Panc1 (cell line): ENCODE results near the gene SH3TC1. TPM values are rescaled to one million over a fixed set of nuclear protein-coding genes. Genes with fewer than 3 reads are reported as not detected.

Source experiments
- ATAC-seq: fragments of 200-7000 bp; cut with Tn5 transposase; 2 replicates; pipeline ENCODE4 v1.9.1; 2020; ENCODE audit warnings: mild to moderate bottlenecking, moderate library complexity
- BruUV-seq: library from RNA; stranded (reverse); fragments of 400-500 nt; replicated peaks from 2 replicates; lab custom pipeline; 2021; lab: Mats Ljungman, UMichigan
- CTCF ChIA-PET: fragments of 300-600 bp; sonication (Branson Sonifier 250); formaldehyde crosslinking; loops from one replicate; lab custom pipeline; 2022; ENCODE audit warnings: antibody characterized with exemption; lab: Charles Lee
- POLR2A ChIA-PET: fragments of 300-600 bp; sonication (Branson Sonifier 250); formaldehyde crosslinking; loops from one replicate; lab custom pipeline; 2022; ENCODE audit warnings: antibody characterized with exemption; lab: Charles Lee
- DNase-seq: peaks from one replicate; pipeline ENCODE4 v3.0.0-alpha.2; 2010; ENCODE audit warnings: low read depth, low spot score
- H3K27ac ChIP-seq: 2 replicates; pipeline ENCODE4 v1.5.1; 2011; ENCODE audit warnings: mild to moderate bottlenecking, low read length, inconsistent platforms
- H3K27me3 ChIP-seq: fragments of 200-500 bp; sonication (Bioruptor generic); 2 replicates; pipeline ENCODE4 v1.6.0; 2014; ENCODE audit warnings: low read length, inconsistent platforms; ENCODE audit not compliant: control insufficient read depth, insufficient read depth
- H3K36me3 ChIP-seq: fragments of 200-500 bp; sonication (Bioruptor generic); 2 replicates; pipeline ENCODE4 v1.5.1; 2014; ENCODE audit warnings: inconsistent platforms, mild to moderate bottlenecking, low read length, moderate library complexity; ENCODE audit not compliant: control insufficient read depth, insufficient read depth
- H3K4me1 ChIP-seq: 2 replicates; pipeline ENCODE4 v1.5.1; 2011; ENCODE audit warnings: inconsistent platforms, mild to moderate bottlenecking, low read length, moderate library complexity; ENCODE audit not compliant: control insufficient read depth, insufficient read depth
- H3K4me3 ChIP-seq, 2 experiments: 2 replicates each; pipeline ENCODE4 v1.5.1; 2011 to 2012; ENCODE audit warnings: low read depth in 2 of 2, low read length in 2 of 2, mild to moderate bottlenecking in 2 of 2, inconsistent platforms in 1 of 2, moderate library complexity in 1 of 2
- H3K9me3 ChIP-seq: fragments of 200-500 bp; sonication (Bioruptor generic); 2 replicates; pipeline ENCODE4 v1.5.1; 2014; ENCODE audit warnings: low read depth, mild to moderate bottlenecking, inconsistent platforms, low read length, moderate library complexity; ENCODE audit not compliant: control insufficient read depth, insufficient read depth
- POLR2AphosphoS5 ChIP-seq: IDR thresholded peaks from 2 replicates; pipeline ENCODE4 v1.6.1; 2012; ENCODE audit warnings: mild to moderate bottlenecking, low read depth, low read length, moderate library complexity
- SIN3A ChIP-seq: IDR thresholded peaks from 2 replicates; pipeline ENCODE4 v1.6.1; 2012; ENCODE audit warnings: low read depth, mild to moderate bottlenecking, low read length, moderate library complexity, borderline replicate concordance; ENCODE audit not compliant: insufficient read depth
- TCF7L2 ChIP-seq: IDR thresholded peaks from 2 replicates; pipeline ENCODE4 v1.6.1; 2011; ENCODE audit warnings: mild to moderate bottlenecking, low read depth, low read length, inconsistent platforms
- in situ Hi-C: cut with HindIII; loops from 2 replicates; pipeline ENCODE4 v1.10.0; 2016; ENCODE audit warnings: low sequenced_read_pairs, low pct_unique_long_range_greater_than_20kb
- intact Hi-C: fragments of 100-400 bp; cut with micrococcal nuclease; formaldehyde crosslinking; loops from one replicate; pipeline ENCODE4 v1.10.0; 2022; ENCODE audit not compliant: unreplicated experiment
- total RNA-seq: library from RNA; stranded (reverse); gene quantifications from one replicate; pipeline ENCODE4 v1.2.1, GENCODE V29; 2021; ENCODE audit not compliant: unreplicated experiment
- TF ChIP-seq, protein P1 (sequence below), 2 experiments: IDR thresholded peaks; 2 replicates each; pipeline ENCODE4 v1.6.1; 2011 to 2012; ENCODE audit warnings: low read depth in 2 of 2, control low read depth in 1 of 2, low read length in 1 of 2, mild to moderate bottlenecking in 1 of 2, moderate library complexity in 1 of 2; ENCODE audit not compliant: insufficient read depth in 1 of 2
- TF ChIP-seq, protein P2 (sequence below): fragments of 450-650 bp; IDR thresholded peaks from 2 replicates; pipeline ENCODE4 v1.5.1; 2017; ENCODE audit warnings: mild to moderate bottlenecking

Gene SH3TC1
- total RNA-seq, 1 experiment from 2014 or later = 4.5 TPM

DNA sequence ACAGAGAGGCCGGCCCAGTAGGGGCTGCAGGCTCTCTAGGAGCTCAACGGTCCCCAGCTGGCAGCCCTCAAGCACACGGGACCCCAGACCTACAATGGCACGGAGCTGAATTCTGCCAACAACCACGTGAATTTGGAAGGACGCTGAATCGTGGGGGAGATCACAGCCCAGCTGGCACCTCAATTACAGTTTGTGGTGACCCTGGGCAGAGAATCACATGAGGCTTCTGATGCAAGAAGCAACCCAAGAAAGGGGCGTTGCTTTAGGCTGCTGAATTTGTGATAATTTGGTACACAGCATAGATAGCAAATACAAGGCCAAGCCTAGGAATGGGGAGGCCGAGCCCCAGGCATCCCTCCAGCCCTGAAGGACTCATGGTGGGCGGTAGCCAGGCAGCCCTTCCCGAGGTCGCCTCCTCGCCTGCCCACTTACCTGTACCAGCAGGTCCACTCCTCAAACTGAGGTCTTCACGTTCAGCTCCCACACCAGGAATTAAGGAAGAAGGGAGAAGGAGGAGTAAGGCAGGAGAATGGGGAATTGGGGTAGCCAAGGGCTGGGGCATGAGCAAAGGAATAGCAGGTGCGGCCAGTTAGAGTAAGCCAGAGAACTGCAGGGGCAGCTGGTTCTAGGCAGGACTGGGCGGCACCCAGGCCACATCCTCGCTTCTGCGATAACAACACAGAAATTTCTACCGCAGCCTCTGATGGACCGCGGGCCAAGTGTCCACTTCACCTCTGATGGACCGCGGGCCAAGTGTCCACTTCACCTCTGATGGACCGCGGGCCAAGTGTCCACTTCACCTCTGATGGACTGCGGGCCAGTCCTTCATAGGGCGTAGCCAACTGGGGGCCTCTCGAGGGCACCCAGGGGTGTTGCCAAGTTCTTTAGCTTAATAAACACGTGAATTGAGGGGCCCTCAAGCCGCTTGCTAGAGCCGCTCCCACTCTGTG, 47.1 kb downstream of the SH3TC1 start:
- intact Hi-C loops (no loop called here), in situ Hi-C loops (no loop called here)
- no peaks in the 10 kb centered on the region for H3K36me3 ChIP-seq
- no peak overlapping the region for H3K4me3 ChIP-seq
- no peaks in the 10 kb centered on the region for H3K9me3 ChIP-seq
- CTCF ChIA-PET = no interaction called here
- no peaks in the 10 kb centered on the region for H3K27me3 ChIP-seq
- TF ChIP-seq, protein P1, sequence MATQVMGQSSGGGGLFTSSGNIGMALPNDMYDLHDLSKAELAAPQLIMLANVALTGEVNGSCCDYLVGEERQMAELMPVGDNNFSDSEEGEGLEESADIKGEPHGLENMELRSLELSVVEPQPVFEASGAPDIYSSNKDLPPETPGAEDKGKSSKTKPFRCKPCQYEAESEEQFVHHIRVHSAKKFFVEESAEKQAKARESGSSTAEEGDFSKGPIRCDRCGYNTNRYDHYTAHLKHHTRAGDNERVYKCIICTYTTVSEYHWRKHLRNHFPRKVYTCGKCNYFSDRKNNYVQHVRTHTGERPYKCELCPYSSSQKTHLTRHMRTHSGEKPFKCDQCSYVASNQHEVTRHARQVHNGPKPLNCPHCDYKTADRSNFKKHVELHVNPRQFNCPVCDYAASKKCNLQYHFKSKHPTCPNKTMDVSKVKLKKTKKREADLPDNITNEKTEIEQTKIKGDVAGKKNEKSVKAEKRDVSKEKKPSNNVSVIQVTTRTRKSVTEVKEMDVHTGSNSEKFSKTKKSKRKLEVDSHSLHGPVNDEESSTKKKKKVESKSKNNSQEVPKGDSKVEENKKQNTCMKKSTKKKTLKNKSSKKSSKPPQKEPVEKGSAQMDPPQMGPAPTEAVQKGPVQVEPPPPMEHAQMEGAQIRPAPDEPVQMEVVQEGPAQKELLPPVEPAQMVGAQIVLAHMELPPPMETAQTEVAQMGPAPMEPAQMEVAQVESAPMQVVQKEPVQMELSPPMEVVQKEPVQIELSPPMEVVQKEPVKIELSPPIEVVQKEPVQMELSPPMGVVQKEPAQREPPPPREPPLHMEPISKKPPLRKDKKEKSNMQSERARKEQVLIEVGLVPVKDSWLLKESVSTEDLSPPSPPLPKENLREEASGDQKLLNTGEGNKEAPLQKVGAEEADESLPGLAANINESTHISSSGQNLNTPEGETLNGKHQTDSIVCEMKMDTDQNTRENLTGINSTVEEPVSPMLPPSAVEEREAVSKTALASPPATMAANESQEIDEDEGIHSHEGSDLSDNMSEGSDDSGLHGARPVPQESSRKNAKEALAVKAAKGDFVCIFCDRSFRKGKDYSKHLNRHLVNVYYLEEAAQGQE (IDR thresholded peaks at IDR 0.05; ENCODE audit: insufficient read depth in 1 of 2, low read depth in 2 of 2, low read length in 1 of 2) = no peak
- TF ChIP-seq, protein P2, sequence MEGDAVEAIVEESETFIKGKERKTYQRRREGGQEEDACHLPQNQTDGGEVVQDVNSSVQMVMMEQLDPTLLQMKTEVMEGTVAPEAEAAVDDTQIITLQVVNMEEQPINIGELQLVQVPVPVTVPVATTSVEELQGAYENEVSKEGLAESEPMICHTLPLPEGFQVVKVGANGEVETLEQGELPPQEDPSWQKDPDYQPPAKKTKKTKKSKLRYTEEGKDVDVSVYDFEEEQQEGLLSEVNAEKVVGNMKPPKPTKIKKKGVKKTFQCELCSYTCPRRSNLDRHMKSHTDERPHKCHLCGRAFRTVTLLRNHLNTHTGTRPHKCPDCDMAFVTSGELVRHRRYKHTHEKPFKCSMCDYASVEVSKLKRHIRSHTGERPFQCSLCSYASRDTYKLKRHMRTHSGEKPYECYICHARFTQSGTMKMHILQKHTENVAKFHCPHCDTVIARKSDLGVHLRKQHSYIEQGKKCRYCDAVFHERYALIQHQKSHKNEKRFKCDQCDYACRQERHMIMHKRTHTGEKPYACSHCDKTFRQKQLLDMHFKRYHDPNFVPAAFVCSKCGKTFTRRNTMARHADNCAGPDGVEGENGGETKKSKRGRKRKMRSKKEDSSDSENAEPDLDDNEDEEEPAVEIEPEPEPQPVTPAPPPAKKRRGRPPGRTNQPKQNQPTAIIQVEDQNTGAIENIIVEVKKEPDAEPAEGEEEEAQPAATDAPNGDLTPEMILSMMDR = no peak
- no peak for TF ChIP-seq SIN3A
- TF ChIP-seq TCF7L2 = no peak
- no peak for TF ChIP-seq POLR2AphosphoS5
- ATAC-seq (no peak), DNase-seq (no peak)
- no peak overlapping the region for H3K27ac ChIP-seq
- no peaks in the 10 kb centered on the region for H3K4me1 ChIP-seq
- POLR2A ChIA-PET = no interaction called here
- BruUV-seq = no TSS peak

- CTCF ChIA-PET = interaction anchor here (0.6 kb wide), 1 partner anchor 60 kb away, joined by 3 read pairs; no protein-coding TSS in a partner anchor
- intact Hi-C loops = no loop called here
- Histone ChIP-seq H3K9me3 (no peaks in the 10 kb centered on the region), H3K36me3 (no peaks in the 10 kb centered on the region), H3K27ac (no peak overlapping the region), H3K4me1 (no peaks in the 10 kb centered on the region), H3K27me3 (no peaks in the 10 kb centered on the region), H3K4me3 (no peak overlapping the region)
- BruUV-seq = no TSS peak
- POLR2A ChIA-PET = no interaction called here
- DNase-seq (no peak), ATAC-seq (no peak)
- in situ Hi-C loops = no loop called here
- TF ChIP-seq, protein P1 (IDR thresholded peaks at IDR 0.05; ENCODE audit: insufficient read depth in 1 of 2, low read depth in 2 of 2, low read length in 1 of 2) = no peak
- TF ChIP-seq POLR2AphosphoS5 (no peak), SIN3A (no peak)
- TF ChIP-seq, protein P2 = no peak
Observed at GRCh38 chr4:8247047-8247930, 48.2 kb downstream of the SH3TC1 start.
